ENCODE data around the gene SLITRK6. TPM values are rescaled to one million over a fixed set of nuclear protein-coding genes. Genes with fewer than 3 reads are reported as not detected.

SLITRK6 gene
- total and polyA plus RNA-seq, 2 donors (not counting 3 experiments of a cell fraction or from before 2014, with no cell fraction given): not detected

- intact Hi-C loops (cut with micrococcal nuclease): no loop called here
- POLR2A ChIA-PET: no interaction called here
- Histone ChIP-seq H3K79me2 (ENCODE audit: control insufficient read depth, insufficient read depth, low read length) (no peaks in the 10 kb centered on the region), H3K4me3 (replicated peaks in 1 of 3; ENCODE audit: insufficient read depth in 1 of 3, low read depth in 1 of 3, low read length in 3 of 3) (no peak overlapping the region), H3K9ac (replicated peaks; ENCODE audit: extremely low read depth, insufficient read depth, low read length) (no peak overlapping the region), H3K27ac (ENCODE audit: insufficient read depth, low read depth, low read length) (no peak overlapping the region), H3K9me1 (replicated peaks; ENCODE audit: control insufficient read depth, extremely low read depth, insufficient read depth, low read length) (no peaks in the 10 kb centered on the region), H3K36me3 (ENCODE audit: control insufficient read depth in 2 of 2, extremely low read depth in 1 of 2, insufficient read depth in 2 of 2, low read length in 2 of 2) (no peaks in the 10 kb centered on the region), H2AFZ (ENCODE audit: low read depth, low read length) (no peak overlapping the region), H3K4me2 (ENCODE audit: insufficient read depth, low read length) (no peak overlapping the region), H3K4me1 (ENCODE audit: control insufficient read depth, extremely low read depth, insufficient read depth, low read length) (no peaks in the 10 kb centered on the region), H3K27me3 (ENCODE audit: control insufficient read depth in 2 of 2, insufficient read depth in 2 of 2, low read length in 2 of 2) (no peaks in the 10 kb centered on the region), H3K9me3 (replicated peaks; ENCODE audit: control insufficient read depth, insufficient read depth, low read length) (no peaks in the 10 kb centered on the region), H4K20me1 (replicated peaks; ENCODE audit: control insufficient read depth, extremely low read depth, insufficient read depth, low read length) (no peaks in the 10 kb centered on the region)
- dilution Hi-C loops (cut with MboI; ENCODE audit: extremely low pct_ligation_motif_present, low sequenced_read_pairs): no loop called here
- BruUV-seq (replicated peaks): no TSS peak
- DNase-seq (ENCODE audit: low read depth, low spot score): no peak
- no peak for TF ChIP-seq POLR2A (IDR thresholded peaks at IDR 0.05; ENCODE audit: low read depth, low read length)
- no peak for TF ChIP-seq EZH2 (IDR thresholded peaks at IDR 0.05; ENCODE audit: borderline replicate concordance, low read depth, low read length, severe bottlenecking)
- TF ChIP-seq MYC (IDR thresholded peaks at IDR 0.05; ENCODE audit: low read depth, low read length): no peak
- TF ChIP-seq CTCF (IDR thresholded peaks at IDR 0.05; ENCODE audit: extremely low read depth in 1 of 2, insufficient read depth in 1 of 2, low read depth in 1 of 2, low read length in 2 of 2): no peak
- no peak for TF ChIP-seq FOS (IDR thresholded peaks at IDR 0.05; ENCODE audit: borderline replicate concordance, insufficient read depth, low read length)
- no peak for TF ChIP-seq MAX (IDR thresholded peaks at IDR 0.05; ENCODE audit: insufficient read depth, insufficient read length)
- no peak for TF ChIP-seq POLR2AphosphoS5 (IDR thresholded peaks at IDR 0.05; ENCODE audit: insufficient read depth, low read depth, low read length)
- TF ChIP-seq JUN (IDR thresholded peaks at IDR 0.05; ENCODE audit: borderline replicate concordance, insufficient read depth, insufficient read length, low read depth): no peak
- no peak for TF ChIP-seq GATA2 (IDR thresholded peaks at IDR 0.05; ENCODE audit: insufficient read depth, insufficient read length, low read depth, low read length)
- CTCF ChIA-PET: no interaction called here
- FAIRE-seq: no peak
Observed at GRCh38 chr13:85772367-85772766, 26.9 kb downstream of the SLITRK6 start.
